ELF-1 (cell line): Measurements from ENCODE around the gene ZNF124.
"Not testable (repeated sequence)": the region's sequence is repeated elsewhere in the genome, so short reads cannot be mapped to it uniquely, and the experiment has no call there.

ENCODE experiments used
- DNase-seq: peaks from one replicate; pipeline ENCODE4 v3.0.0-alpha.2; 2016; ENCODE audit warnings: low read depth, low spot score

ZNF124 gene

GRCh38 chr1:247172996-247173395 is 1.2 kb upstream of the ZNF124 start:
- no peak for DNase-seq

GRCh38 chr1:247171443-247171842 is 377 bp downstream of the ZNF124 start:
- DNase-seq: not testable (repeated sequence)

- no peak for DNase-seq
These were observed 6.1 kb downstream of the ZNF124 start for GRCh38 chr1:247165674-247166073.

GRCh38 chr1:247164694-247165093 is 7.1 kb downstream of the ZNF124 start:
- no peak for DNase-seq

- peak; percentile 11 for DNase-seq
These were observed 15.0 kb downstream of the ZNF124 start for GRCh38 chr1:247156787-247157232.

GRCh38 chr1:247147781-247148180 is 24.0 kb downstream of the ZNF124 start:
- no peak for DNase-seq

GRCh38 chr1:247147120-247147519 is 24.7 kb downstream of the ZNF124 start:
- not testable (repeated sequence) for DNase-seq

GRCh38 chr1:247146671-247147070 is 25.1 kb downstream of the ZNF124 start:
- no peak for DNase-seq

- DNase-seq: no peak
These were observed 26.5 kb downstream of the ZNF124 start for GRCh38 chr1:247145279-247145678.

GRCh38 chr1:247139557-247139956 is 32.3 kb downstream of the ZNF124 start:
- not testable (repeated sequence) for DNase-seq

GRCh38 chr1:247131236-247131635 is 40.6 kb downstream of the ZNF124 start:
- DNase-seq: no peak

GRCh38 chr1:247127519-247128282 is 44.1 kb downstream of the ZNF124 start:
- peak; percentile 12 for DNase-seq

GRCh38 chr1:247126601-247127000 is 45.2 kb downstream of the ZNF124 start:
- not testable (repeated sequence) for DNase-seq

- not testable (repeated sequence) for DNase-seq
These were observed 45.7 kb downstream of the ZNF124 start for GRCh38 chr1:247126166-247126565.

GRCh38 chr1:247121382-247121781 is 50.4 kb downstream of the ZNF124 start:
- no peak for DNase-seq

- DNase-seq: not testable (repeated sequence)
These were observed 51.5 kb downstream of the ZNF124 start for GRCh38 chr1:247120408-247120668.

- no peak for DNase-seq
These were observed 52.0 kb downstream of the ZNF124 start for GRCh38 chr1:247119600-247120407.

GRCh38 chr1:247118946-247119446 is 52.8 kb downstream of the ZNF124 start:
- peak; percentile 95 for DNase-seq

- DNase-seq: no peak
These were observed 56.3 kb downstream of the ZNF124 start for GRCh38 chr1:247115545-247115944.

GRCh38 chr1:247115141-247115510 is 56.7 kb downstream of the ZNF124 start:
- DNase-seq: no peak

GRCh38 chr1:247114351-247115140 is 57.3 kb downstream of the ZNF124 start:
- DNase-seq: no peak

- DNase-seq: no peak
These were observed 58.0 kb downstream of the ZNF124 start for GRCh38 chr1:247113733-247114271.
